ENCODE results near the gene SNX27. TPM values are rescaled to one million over a fixed set of nuclear protein-coding genes. Genes with fewer than 3 reads are reported as not detected.
A peak's percentile ranks its signal among the peaks of the same experiment; 100 is the strongest.

SNX27 gene
- total RNA-seq, 4 donors from 2014 or later: 48.1 to 61.1 (median 53.8) TPM

GRCh38 chr1:151568626-151569088 is 43.2 kb upstream of the SNX27 start:
- WGBS, 2 donors (ENCODE audit: low coverage in 1 of 2): 67 to 78% methylated on average over 1 to 2 of the region's 3 CpGs
- H3K27ac ChIP-seq: no peak overlapping the region
- H3K4me1 ChIP-seq: no peaks in the 10 kb centered on the region
- H3K36me3 ChIP-seq: peaks cover 0 to 93% of the 10 kb centered on the region in 2 donors
- TF ChIP-seq POLR2A (IDR thresholded peaks at IDR 0.05) (no peak), EP300 (IDR thresholded peaks at IDR 0.05) (no peak), POLR2AphosphoS5 (IDR thresholded peaks at IDR 0.05) (no peak)
- TF ChIP-seq, protein P1, sequence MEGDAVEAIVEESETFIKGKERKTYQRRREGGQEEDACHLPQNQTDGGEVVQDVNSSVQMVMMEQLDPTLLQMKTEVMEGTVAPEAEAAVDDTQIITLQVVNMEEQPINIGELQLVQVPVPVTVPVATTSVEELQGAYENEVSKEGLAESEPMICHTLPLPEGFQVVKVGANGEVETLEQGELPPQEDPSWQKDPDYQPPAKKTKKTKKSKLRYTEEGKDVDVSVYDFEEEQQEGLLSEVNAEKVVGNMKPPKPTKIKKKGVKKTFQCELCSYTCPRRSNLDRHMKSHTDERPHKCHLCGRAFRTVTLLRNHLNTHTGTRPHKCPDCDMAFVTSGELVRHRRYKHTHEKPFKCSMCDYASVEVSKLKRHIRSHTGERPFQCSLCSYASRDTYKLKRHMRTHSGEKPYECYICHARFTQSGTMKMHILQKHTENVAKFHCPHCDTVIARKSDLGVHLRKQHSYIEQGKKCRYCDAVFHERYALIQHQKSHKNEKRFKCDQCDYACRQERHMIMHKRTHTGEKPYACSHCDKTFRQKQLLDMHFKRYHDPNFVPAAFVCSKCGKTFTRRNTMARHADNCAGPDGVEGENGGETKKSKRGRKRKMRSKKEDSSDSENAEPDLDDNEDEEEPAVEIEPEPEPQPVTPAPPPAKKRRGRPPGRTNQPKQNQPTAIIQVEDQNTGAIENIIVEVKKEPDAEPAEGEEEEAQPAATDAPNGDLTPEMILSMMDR (IDR thresholded peaks at IDR 0.05): no peak
- no peak overlapping the region for H3K4me3 ChIP-seq
- ATAC-seq: no peak
- no peaks in the 10 kb centered on the region for H3K27me3 ChIP-seq
- no peaks in the 10 kb centered on the region for H3K9me3 ChIP-seq

DNA sequence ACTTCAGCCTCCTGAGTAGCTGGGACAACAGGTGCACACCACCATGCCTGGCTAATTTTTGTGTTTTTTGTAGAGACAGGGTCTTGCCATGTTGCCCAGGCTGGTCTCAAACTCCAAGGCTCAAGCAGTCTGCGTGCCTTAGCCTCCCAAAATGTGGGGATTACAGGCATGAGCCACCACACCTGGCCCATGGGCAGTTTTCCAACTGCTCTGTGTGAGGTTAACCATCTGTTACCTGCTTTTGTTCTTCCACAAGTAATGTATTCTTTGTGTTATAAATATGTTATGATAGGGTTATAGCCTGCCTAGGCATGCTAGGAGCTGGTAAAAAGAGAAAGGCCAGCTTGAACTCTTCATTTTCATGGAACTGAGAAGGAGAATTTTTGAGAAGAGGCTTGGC is 41.0 kb upstream of the SNX27 start:
- Histone ChIP-seq H3K4me1 (no peaks in the 10 kb centered on the region), H3K27ac (no peak overlapping the region), H3K27me3 (no peaks in the 10 kb centered on the region), H3K9me3 (no peaks in the 10 kb centered on the region), H3K36me3 (peaks cover 0 to 93% of the 10 kb centered on the region in 2 donors), H3K4me3 (no peak overlapping the region)
- TF ChIP-seq, protein P1 (IDR thresholded peaks at IDR 0.05): no peak
- TF ChIP-seq POLR2AphosphoS5 (IDR thresholded peaks at IDR 0.05) (no peak), EP300 (IDR thresholded peaks at IDR 0.05) (no peak), POLR2A (IDR thresholded peaks at IDR 0.05) (no peak)
- no peak for ATAC-seq
- WGBS, 2 donors (ENCODE audit: low coverage in 1 of 2): 67% methylated on average over 1 of the region's 1 CpG; no CpG with 5 or more reads in 1 of the 2 donors

- ATAC-seq: no peak
- H3K4me3 ChIP-seq: no peak overlapping the region
- peaks cover 0 to 93% of the 10 kb centered on the region in 2 donors for H3K36me3 ChIP-seq
- H3K27ac ChIP-seq: peak overlapping the region in 1 of 4 donors; percentile 4
- H3K27me3 ChIP-seq: no peaks in the 10 kb centered on the region
- no peaks in the 10 kb centered on the region for H3K9me3 ChIP-seq
- 76 to 94% methylated on average over 2 to 3 of the region's 12 CpGs for WGBS, 2 donors (ENCODE audit: low coverage in 1 of 2)
- TF ChIP-seq EP300 (IDR thresholded peaks at IDR 0.05): no peak
- TF ChIP-seq, protein P1 (IDR thresholded peaks at IDR 0.05): no peak
- TF ChIP-seq POLR2AphosphoS5 (IDR thresholded peaks at IDR 0.05): no peak
- no peak for TF ChIP-seq POLR2A (IDR thresholded peaks at IDR 0.05)
- H3K4me1 ChIP-seq: no peaks in the 10 kb centered on the region
Measured at GRCh38 chr1:151574575-151575529, 37.0 kb upstream of the SNX27 start.

DNA sequence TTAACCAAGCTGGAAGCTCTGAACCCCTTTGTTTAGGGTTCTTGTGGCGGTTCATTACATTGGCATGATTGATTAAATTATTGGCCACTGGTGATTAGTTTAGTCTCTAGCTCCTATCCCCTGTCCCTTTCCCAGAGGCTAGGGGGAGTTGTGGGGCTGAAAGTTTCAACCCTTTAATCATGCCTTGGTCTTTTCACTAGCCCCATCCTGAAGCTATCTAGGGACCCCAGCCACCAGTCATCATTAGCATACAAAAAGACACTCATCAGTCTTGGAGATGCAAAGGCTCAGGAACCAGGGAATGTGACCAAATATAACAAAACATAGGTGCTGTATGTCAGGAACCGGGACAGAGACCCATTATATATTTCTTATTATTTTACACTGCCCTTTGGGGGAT is 34.7 kb upstream of the SNX27 start:
- Histone ChIP-seq H3K36me3 (peaks cover 0 to 97% of the 10 kb centered on the region in 2 donors), H3K27ac (no peak overlapping the region), H3K27me3 (no peaks in the 10 kb centered on the region), H3K4me3 (no peak overlapping the region), H3K4me1 (no peaks in the 10 kb centered on the region), H3K9me3 (no peaks in the 10 kb centered on the region)
- ATAC-seq: no peak
- 91 to 100% methylated on average over 2 of the region's 2 CpGs for WGBS, 2 donors (ENCODE audit: low coverage in 1 of 2)
- TF ChIP-seq POLR2AphosphoS5 (IDR thresholded peaks at IDR 0.05): no peak
- TF ChIP-seq, protein P1 (IDR thresholded peaks at IDR 0.05): no peak
- TF ChIP-seq EP300 (IDR thresholded peaks at IDR 0.05): no peak
